IgD-negative memory B cell (primary cell): ENCODE results near the gene BTBD6. TPM values are rescaled to one million over a fixed set of nuclear protein-coding genes. Genes with fewer than 3 reads are reported as not detected.

Source experiments
- polyA plus RNA-seq: library from polyadenylated mRNA; unstranded; fragments of 300-500 nt; fragmentation: Illumina TruSeq; gene quantifications from one replicate; pipeline ENCODE4 v1.2.3, GENCODE V29; 2021

The BTBD6 gene
- polyA plus RNA-seq, 1 donor from 2014 or later = 2.3 TPM

Other genes starting within 250 kb of the BTBD6 start
- 11.4 TPM for gene CDCA4, start 227.4 kb upstream of the BTBD6 start, polyA plus RNA-seq
- 37.2 TPM for gene GPR132, start 183.1 kb upstream of the BTBD6 start, polyA plus RNA-seq
- gene JAG2, start 79.8 kb upstream of the BTBD6 start, polyA plus RNA-seq = not detected
- 12.7 TPM for gene NUDT14, start 67.2 kb upstream of the BTBD6 start, polyA plus RNA-seq
- gene BRF1, start 52.5 kb downstream of the BTBD6 start, polyA plus RNA-seq = 8.4 TPM
- gene PACS2, start 66.2 kb downstream of the BTBD6 start, polyA plus RNA-seq = 3.8 TPM
- 1.0 TPM for gene TEX22, start 150.0 kb downstream of the BTBD6 start, polyA plus RNA-seq
- gene MTA1, start 171.3 kb downstream of the BTBD6 start, polyA plus RNA-seq = 3.7 TPM
- gene CRIP2, start 226.3 kb downstream of the BTBD6 start, polyA plus RNA-seq = 70.8 TPM
- 1,925 TPM for gene CRIP1, start 238.4 kb downstream of the BTBD6 start, polyA plus RNA-seq
- gene TEDC1, start 242.7 kb downstream of the BTBD6 start, polyA plus RNA-seq = 11.8 TPM